DMS53 treated with DMSO at 0.1 percent for 48 hours (cell line): ENCODE results near the gene AP5Z1.

Experiments
- DNase-seq: peaks from one replicate; lab custom pipeline; 2025; ENCODE audit not compliant: unreplicated experiment; lab: John Stamatoyannopoulos, UW

Gene AP5Z1

DNA sequence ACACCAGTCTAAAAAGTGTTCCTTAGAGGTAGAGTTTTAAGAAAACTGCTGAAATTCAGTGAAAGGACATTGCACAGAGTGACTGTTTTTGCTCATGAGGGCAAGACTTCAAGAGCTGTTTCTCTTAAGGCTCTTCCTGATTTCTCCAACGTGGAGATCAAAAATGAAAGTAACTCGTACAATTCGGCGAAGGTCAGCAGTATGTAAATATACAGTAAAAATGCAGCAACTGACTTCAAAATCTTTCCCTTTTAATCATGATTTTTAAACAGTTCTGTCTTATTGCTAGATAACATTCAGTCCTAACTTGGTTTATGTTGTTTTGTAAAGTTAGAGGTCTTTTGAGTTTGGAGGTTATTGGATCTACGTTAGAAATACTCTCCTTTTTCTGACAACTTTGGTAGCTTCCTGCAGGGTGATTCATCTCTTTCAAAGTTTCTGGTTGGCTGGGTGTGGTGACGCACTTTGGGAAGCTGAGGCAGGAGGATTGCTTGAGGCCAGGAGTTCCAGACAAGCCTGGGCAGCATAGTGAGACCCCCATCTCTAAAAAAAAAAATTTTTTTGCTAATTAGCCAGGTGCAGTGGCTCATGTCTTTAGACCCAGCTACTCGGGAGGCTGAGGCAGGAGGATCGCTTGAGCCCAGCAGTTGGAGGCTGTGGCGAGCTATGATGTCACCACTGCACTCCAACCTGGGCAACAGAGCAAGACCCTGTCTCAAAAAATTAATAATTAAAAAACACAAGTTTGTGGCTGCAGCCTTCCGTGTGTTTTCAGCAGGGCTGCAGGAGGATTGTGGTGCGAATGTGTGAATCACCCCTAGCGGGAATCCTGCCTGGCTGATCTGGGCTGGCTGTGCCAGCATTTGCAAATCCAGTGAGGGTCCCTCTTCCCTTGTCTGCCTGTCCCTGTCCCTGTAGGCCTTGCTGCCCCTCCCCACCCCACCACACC, 29.2 kb upstream of the AP5Z1 start:
- no peak for DNase-seq

DNA sequence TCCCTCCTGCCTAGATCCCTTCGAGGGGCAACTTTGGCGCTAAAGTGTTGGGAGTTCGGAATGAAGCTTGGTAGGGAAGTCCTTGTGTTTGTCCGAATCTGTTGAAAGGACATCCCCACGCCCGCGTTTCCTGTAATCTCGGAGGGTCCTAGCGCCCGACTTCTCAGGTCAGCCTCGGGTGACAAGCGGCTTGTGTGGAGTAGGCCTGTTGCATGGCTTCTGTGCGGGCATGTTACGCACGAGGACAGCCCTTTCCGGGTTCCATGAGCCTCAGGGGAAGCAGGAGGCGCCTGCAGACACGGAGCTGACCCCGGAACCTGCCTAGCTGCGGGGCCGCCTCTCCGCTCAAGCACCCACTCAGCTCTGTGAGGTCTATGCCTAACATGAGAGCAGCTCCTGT, 28.4 kb upstream of the AP5Z1 start:
- DNase-seq = no peak

DNA sequence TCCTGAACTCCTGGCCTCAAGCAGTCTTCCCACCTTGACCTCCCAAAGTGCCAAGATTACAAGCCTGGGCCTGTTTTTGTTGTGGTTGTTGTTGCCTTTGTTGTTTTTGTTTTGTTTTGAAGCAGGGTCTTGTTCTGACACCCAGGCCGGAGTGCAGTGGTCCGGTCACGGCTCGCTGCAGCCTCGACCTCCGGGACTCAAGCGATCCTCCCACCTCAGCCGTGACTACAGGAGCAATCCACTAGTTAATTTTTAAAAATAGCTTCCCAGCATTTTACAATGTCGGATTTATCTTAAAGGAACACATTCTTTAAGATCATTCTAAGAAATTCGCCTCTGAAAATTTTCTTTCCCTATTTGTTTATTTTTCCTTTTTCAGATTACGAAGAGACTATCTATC, 27.7 kb upstream of the AP5Z1 start:
- DNase-seq = no peak

DNA sequence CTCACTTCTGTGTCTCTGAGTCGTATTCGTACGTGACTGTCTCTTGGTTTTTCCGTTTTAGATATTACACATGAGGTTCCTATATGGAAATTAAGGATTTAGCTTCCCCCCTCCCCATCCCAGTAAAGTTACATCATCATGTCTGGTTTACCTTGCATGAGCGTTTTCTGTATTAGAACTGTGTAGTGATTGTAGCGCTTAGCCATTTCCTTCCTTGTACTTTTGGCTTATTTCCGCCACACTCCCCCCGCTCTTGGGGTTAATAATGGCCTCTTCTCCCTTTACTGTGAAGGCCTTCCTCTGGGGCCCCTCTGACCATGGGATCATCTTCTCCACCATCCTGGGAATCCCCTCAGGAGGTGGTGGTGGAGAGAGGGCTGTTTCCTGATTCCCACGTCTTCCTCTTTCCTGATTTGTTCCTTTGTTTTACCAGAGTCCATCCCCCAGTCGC, 27.2 kb upstream of the AP5Z1 start:
- DNase-seq = no peak

DNA sequence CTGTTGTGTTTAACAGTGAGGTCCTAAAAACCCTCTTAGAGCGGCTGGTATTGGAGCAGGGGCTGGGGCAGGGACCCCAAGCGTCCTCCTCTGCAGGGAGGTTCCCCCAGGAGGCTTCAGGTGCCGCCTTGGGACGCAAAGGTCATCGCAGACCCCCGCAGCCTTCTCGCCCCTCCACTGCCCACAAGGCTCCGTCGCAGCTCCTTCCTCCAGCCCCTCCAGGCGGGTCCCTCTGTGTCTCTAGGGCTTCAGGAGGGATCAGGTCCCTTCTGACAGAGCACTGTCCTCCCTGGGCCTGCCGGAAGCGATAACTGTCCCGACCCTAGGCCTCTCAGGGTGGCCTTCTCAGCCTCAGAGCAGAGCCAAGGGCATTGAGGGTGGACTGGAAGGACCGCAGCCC, 26.1 kb upstream of the AP5Z1 start:
- DNase-seq = no peak

DNA sequence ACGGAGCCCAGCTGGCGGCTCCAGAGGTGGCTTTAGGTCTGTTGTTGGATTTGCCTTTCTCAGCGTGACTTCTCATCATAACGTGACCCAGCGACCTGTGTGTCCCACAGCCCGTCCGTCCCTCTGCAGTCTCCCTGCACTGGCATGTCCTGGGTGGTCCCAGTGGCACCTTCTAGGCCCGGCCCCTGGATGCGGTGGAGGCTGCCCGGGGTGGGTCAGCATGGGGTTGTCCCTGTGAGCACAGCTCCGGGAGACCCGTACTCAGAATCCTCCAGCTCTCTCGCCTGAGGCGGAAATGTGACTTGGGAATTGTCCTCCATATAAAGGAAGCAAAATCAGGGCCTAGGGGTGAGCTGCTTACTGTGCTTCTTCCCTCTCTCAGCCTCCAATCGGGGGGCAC, 25.6 kb upstream of the AP5Z1 start:
- no peak for DNase-seq

DNA sequence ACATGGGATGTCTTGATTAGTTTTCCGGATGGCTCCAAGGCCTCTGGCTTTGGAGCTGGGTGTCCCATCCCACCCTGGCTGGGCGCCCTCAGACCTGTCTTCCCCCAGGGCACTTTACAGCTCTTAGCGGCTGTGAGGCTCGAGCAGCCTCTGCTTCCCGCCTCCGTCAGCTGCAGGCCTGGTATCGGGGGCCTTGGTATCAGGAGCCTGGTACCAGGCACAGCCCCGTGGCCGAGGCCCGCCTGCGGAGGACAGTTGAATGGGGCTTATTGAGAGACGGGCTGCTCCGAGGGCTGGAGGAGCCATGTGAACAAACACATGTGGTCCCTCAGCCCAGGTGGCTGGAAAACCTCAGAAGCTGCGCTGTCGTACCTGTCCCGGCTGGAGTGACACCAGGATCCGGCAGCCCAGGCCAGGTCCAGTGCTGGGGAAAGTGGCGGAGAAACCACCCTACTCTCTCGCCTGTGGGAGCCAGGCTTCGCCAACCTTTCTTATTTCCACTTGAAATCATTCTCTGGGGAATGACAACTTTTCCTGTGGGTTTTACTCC, 23.9 kb upstream of the AP5Z1 start:
- DNase-seq = no peak

DNA sequence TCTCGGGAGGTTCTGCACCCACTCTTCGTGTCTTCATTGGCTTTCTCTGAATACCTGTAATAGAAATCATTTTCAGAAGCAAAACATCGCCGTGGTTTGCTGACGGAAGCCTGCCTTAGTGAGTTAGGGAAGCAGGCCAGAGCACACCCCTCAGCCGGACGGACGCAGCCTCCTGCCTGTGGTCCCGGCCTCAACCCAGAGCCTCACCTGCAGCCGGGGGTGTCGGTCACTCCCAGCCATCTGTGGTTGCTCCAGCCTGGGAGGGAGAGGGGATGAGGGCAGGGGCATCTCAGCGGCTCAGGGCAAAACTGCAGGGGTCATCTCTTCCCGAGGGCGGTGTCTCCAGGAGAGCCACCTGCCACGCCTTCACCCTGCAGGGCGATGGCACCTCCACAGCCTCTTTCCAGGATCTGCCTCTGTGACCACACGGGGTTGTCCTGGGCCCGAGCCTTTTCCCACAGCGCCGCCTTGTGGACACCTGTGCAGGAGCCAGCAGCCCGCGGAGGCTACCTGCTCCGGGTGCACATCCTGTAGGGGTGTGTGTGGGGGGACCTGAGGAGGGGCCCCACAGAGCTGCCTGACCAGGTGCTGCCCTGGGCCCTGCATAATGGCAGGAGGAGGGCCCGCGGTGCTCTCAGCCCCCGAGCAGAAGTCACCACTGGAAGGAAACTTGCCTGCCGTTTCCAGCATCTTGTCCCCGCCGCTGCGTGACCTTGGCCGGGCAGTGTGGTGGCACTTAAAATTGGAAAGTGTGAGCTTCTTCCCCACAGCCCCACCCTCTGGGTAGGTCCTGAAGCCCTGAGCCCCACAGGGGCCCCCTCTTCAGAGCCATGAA, 21.6 kb upstream of the AP5Z1 start:
- DNase-seq = peak; percentile 52

DNA sequence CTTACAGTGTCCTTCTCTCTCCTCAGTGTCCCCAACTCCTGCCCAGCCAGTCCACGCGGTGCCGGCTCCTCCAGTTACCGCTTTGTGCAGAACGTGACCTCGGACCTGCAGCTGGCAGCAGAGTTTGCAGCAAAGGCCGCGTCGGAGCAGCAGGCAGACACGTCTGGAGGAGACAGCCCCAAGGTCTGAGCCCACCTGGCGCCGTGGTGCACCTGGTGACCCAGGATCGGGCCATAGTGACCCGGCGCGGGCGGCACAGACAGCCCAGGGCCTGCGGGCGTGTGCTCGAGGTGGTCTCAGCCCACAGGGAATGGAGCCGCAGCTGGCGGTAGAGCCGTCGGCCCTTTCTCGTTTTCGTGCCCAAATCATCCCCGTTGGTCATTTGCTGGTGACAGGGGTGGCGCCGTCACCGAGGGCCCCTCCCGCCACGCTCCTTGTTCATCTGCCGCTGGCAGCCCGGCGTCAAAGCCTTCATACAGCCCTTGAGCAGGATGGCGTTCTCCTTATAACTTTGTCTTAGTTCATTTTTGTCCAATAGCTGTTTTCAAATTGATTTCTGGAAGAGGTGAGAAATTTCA, 20.9 kb upstream of the AP5Z1 start:
- no peak for DNase-seq

DNA sequence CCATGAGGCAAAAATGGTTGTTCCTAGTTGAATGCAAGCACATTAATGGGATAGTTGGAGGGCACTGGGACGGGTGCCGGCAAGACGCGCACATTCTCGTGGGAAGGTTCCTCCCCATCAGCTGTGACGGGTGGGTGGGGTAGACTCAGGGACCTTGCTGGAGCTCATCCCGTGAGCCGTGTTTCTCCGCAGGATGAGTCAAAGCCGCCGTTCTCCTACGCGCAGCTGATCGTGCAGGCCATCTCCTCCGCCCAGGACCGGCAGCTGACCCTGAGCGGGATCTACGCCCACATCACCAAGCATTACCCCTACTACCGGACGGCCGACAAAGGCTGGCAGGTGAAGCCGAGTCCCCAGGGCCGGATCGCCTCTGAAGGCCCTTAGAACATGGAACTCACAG, 20.4 kb upstream of the AP5Z1 start:
- DNase-seq = no peak

DNA sequence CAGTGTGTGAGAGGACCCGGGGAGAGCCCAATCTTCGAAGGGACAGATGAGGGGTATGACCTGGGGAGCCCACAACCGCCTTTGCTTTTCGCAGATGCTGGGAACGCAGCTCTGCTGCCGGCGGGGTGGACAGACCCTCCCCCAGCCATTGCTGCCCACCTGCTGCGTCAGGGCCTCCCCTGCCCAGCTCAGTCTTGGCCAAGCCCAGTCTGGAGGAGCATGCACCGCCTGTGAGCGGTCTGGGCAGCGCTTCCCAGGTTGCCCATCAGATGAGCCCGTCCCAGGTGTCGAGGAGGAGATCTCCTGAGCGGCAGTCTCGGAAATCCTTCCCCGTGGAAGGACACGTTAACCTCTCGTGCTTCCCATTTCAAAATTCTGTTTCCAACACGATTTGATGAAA, 17.3 kb upstream of the AP5Z1 start:
- DNase-seq = no peak

DNA sequence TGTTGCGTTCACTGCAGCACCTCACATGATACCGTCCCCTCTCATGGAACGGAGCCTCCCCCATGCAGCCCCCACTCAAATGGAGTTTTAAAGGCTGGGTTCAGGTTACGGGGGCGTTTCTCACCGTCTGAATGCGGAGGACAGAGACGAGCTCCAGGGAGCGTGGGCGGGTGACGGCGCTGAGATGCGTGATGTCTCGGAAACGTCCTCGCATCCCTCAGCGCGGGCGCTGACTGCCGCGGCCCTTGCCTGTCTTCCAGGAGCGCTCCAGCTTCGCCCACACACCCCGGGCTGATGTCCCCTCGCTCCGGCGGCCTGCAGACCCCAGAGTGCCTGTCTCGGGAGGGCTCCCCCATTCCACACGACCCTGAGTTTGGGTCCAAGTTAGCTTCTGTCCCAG, 16.6 kb upstream of the AP5Z1 start:
- DNase-seq = no peak

DNA sequence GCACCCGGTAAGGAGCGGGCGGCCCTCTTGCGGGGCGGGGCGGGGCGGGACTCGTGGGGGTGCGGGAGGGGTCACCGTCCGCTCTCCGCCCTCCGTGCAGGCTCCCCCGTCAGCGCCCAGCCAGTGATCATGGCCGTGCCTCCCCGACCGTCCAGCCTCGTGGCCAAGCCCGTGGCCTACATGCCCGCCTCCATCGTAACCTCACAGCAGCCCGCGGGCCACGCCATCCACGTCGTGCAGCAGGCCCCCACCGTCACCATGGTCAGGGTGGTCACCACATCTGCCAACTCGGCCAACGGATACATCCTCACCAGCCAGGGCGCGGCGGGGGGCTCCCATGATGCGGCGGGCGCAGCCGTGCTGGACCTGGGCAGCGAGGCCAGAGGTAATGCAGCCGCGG, 16.2 kb upstream of the AP5Z1 start:
- no peak for DNase-seq

DNA sequence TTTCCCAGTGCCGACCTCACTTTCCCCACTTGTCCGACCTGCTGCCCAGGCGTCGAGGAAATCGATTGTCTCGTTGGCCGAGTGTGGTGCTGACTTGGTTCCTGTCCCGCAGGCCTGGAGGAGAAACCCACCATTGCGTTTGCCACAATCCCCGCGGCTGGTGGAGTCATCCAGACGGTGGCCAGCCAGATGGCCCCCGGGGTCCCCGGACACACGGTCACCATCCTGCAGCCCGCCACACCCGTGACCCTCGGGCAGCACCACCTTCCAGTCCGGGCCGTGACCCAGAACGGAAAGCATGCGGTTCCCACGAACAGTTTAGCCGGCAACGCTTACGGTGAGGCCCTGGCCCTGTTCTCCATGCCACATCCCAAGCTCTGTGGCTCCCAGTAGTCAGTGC, 14.5 kb upstream of the AP5Z1 start:
- DNase-seq = no peak

DNA sequence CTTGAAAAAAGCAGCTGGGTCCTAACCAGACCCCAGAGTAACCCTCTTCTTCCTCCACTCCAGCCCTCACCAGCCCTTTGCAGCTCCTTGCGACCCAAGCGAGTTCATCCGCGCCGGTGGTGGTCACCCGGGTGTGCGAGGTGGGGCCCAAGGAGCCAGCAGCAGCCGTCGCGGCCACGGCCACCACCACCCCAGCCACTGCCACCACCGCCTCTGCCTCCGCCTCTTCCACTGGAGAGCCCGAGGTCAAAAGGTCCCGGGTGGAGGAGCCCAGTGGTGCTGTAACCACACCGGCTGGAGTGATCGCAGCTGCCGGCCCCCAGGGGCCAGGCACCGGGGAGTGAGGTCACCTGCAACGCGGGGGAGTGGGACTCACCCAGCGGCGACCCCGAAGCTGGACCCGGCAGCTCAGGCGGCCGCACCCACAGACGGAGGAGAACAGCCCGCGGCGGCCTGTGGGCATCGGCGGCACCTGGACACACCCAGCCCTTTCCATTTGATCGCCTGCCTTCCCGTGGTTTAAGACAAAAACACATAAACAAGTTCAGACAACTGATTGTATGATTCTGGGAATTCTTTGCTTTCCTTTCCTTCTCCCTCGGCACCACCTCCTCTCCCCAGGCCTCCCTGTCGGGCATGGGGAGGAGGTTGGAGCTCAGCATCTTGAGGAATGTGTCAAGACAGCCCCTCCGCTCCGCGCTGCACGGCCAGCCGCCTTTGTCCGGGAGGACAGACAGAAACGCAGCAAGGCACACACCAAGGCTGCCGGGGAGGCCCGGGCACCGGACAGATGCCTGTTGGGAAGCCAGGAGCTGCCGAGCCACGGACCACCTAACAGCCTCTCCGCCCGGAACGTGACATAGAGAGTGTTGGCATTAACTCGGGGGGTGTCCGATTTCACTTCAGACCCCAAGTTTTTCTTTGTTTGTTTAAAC, 13.0 kb upstream of the AP5Z1 start:
- no peak for DNase-seq

DNA sequence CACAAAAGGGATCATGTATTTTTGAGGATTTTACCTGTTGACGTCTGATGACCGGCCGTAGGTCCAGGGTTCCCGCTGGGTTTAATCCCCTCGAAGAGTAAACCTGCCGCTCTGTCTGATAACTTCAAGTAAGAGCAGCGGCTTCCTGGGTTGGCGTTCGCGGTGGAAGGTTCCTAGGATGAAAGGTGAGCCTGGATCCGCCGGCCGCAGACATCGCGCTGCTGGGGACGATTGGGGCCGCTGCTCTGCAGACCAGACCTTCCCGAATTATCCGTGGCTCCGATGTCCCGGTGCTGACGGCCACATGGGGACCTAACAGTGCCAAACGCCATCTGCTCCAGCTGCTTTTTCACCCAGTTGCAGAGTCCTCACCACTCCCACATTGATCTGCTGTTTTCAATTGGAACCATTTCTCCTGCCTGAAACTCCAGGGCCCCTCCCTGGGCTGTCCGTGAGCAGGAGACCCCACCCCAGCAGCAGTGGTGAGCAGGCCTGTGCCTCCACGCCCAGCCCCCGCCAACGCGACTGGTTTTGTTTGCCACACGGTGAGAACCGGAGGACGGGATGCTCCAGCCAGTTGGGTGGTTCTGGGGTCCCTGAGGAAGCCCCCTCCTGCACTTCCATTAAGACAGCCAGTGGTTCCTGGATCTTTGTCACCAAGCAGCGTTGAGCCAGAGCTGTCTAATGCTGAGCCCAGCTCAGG, 12.2 kb upstream of the AP5Z1 start:
- no peak for DNase-seq

DNA sequence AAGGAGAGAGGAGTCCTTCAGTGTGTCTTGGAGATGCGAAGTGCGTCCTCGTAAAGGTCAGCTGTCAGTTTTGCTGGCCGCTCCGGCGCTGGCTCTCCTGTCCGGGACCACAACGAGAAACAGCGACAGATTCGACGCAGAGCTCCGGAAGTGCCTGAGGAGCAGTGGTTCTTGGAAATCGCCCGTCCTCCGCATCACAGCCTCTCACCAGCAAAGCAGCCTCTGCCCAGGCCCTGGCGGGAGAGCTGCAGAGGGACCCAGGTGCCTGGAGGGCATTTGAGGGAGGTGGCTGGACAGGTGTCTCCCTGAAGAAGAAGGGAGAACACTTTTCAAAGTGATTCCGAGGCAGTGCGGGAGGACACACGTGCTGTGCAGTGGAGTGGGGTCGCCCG, 11.6 kb upstream of the AP5Z1 start:
- DNase-seq = no peak

DNA sequence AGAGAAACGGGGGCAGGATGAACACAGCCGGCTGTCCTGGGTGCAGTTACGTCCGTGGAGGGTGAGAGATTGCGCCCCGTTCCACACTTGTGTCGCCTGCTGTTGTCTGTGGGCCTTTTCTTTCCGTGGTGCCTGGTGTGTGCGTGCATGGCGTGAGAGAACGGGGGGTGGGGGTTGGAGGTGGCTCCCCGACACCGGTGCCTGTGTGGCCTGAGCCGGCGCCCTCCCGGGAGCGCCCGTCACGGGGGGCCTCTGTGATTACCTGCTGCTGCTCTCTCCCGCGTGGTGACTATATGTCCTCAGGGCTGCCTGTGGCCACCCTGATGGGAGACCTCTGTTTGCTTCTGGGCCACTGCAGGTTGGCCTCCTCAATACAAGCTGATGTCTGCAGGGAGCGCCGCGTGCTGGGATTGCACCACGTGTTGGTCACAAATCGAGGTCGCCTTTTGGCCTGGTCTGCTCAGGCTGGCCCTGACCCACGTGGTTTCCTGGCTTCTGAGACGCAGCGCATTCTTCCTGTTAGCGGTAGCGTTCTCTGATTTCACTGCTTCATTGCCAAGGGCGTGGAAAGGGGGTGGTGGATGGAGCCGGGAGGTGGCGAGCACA, 10.9 kb upstream of the AP5Z1 start:
- no peak for DNase-seq

DNA sequence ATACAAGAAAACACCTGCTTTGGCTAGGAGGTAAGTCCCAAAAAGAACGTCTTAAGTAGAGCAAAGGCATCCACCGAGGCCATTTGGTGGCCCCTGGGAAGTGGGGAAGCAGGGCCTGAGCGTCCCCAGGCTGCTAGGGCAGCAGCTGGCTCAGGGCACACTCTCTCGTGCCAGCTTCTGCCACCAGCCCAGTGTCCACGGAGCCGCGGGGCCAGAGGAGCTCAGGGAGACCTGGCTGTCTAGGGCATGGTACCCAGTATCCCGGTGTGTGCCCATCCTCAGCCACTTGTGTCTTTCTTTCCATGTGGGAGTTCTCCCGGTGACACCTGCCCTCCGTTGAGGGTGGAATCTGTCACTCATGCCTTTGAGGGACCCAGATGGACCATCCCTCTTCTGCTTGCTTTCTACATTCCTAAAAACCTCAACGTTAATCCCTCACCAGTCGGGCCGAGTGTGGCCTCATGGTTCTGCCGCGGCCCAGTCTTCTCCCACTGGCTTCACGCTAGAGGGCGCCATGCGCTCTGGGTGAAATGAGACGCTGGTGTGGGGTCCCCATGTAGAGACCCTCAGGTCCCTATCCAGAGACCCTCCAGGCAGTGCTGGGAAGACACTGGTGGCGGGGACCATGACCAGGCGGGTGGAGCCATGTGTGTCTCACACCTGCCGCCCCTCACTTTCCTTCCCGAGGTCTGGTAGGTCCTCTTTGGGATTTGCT, 9.5 kb upstream of the AP5Z1 start:
- no peak for DNase-seq
